ENCODE measurements around the gene GPR179. TPM values are rescaled to one million over a fixed set of nuclear protein-coding genes. Genes with fewer than 3 reads are reported as not detected.

GPR179 gene
- total RNA-seq, 1 experiment from 2014 or later: 0.03 TPM

DNA sequence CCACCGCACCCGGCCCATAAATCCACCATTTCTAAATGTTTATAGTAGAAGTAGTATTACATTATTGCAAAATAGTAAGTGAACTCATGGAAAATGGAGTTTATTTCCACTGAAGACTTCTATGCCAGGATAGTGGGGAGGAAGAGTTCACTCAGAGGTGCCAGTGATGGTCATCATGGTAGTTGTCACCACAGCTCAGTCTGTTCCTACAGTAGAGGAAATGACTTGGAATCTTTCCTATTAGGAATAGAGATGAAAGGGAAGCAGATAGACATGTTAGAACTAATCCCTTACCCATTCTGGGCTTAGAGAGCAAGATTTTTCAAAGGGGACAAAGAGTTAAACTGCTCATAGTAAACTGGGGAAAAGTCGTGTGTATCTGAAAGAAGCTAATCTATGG lies 26.7 kb downstream of the GPR179 start:
- DNase-seq (ENCODE audit: low read depth, low spot score) (no peak), ATAC-seq (no peak)
- in situ Hi-C loops (cut with HindIII; ENCODE audit: low pct_unique_long_range_greater_than_20kb, low sequenced_read_pairs) (no loop called here), intact Hi-C loops (cut with micrococcal nuclease; ENCODE audit: unreplicated experiment) (no loop called here)
- Histone ChIP-seq H3K36me3 (ENCODE audit: control insufficient read depth, insufficient read depth, low read length) (no peaks in the 10 kb centered on the region), H3K9me3 (ENCODE audit: control insufficient read depth, insufficient read depth, low read depth, low read length) (no peaks in the 10 kb centered on the region), H3K27ac (ENCODE audit: low read length) (no peak overlapping the region), H3K27me3 (ENCODE audit: control insufficient read depth, insufficient read depth, low read length) (no peaks in the 10 kb centered on the region), H3K4me3 (ENCODE audit: low read depth in 2 of 2, low read length in 2 of 2) (no peak overlapping the region), H3K4me1 (ENCODE audit: control insufficient read depth, insufficient read depth, low read length) (no peaks in the 10 kb centered on the region)
- TF ChIP-seq, protein P1, sequence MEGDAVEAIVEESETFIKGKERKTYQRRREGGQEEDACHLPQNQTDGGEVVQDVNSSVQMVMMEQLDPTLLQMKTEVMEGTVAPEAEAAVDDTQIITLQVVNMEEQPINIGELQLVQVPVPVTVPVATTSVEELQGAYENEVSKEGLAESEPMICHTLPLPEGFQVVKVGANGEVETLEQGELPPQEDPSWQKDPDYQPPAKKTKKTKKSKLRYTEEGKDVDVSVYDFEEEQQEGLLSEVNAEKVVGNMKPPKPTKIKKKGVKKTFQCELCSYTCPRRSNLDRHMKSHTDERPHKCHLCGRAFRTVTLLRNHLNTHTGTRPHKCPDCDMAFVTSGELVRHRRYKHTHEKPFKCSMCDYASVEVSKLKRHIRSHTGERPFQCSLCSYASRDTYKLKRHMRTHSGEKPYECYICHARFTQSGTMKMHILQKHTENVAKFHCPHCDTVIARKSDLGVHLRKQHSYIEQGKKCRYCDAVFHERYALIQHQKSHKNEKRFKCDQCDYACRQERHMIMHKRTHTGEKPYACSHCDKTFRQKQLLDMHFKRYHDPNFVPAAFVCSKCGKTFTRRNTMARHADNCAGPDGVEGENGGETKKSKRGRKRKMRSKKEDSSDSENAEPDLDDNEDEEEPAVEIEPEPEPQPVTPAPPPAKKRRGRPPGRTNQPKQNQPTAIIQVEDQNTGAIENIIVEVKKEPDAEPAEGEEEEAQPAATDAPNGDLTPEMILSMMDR (IDR thresholded peaks at IDR 0.05): no peak
- TF ChIP-seq REST (IDR thresholded peaks at IDR 0.05; ENCODE audit: insufficient read depth in 1 of 2, low read depth in 2 of 2, low read length in 1 of 2): no peak
- BruUV-seq (replicated peaks): no TSS peak
- CTCF ChIA-PET: no interaction called here
- POLR2A ChIA-PET: no interaction called here

DNA sequence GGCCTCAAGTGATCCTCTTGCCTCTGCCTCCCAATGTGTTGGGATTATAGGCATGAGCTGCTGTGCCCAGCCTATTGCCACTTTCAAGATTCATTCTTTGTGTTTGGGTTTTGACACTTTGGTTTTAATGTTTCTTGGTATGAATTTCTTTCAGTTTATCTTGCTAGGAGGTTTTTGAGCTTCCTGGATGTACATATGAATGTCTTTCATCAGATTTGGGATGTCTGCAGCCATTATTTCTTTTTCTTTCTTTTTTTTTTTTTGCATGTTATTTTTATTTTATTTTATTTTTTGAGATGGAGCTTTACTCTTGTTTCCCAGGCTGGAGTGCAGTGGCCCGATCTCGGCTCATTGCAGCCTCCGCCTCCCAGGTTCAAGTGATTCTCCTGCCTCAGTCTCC lies 28.3 kb downstream of the GPR179 start:
- H3K4me3 ChIP-seq (ENCODE audit: low read depth in 2 of 2, low read length in 2 of 2): no peak overlapping the region
- no peaks in the 10 kb centered on the region for H3K27me3 ChIP-seq (ENCODE audit: control insufficient read depth, insufficient read depth, low read length)
- CTCF ChIA-PET: no interaction called here
- H3K4me1 ChIP-seq (ENCODE audit: control insufficient read depth, insufficient read depth, low read length): no peaks in the 10 kb centered on the region
- no peaks in the 10 kb centered on the region for H3K36me3 ChIP-seq (ENCODE audit: control insufficient read depth, insufficient read depth, low read length)
- ATAC-seq (no peak), DNase-seq (ENCODE audit: low read depth, low spot score) (no peak)
- in situ Hi-C loops (cut with HindIII; ENCODE audit: low pct_unique_long_range_greater_than_20kb, low sequenced_read_pairs): no loop called here
- no TSS peak for BruUV-seq (replicated peaks)
- H3K9me3 ChIP-seq (ENCODE audit: control insufficient read depth, insufficient read depth, low read depth, low read length): no peaks in the 10 kb centered on the region
- no peak overlapping the region for H3K27ac ChIP-seq (ENCODE audit: low read length)
- intact Hi-C loops (cut with micrococcal nuclease; ENCODE audit: unreplicated experiment): no loop called here
- POLR2A ChIA-PET: no interaction called here
- no peak for TF ChIP-seq POLR2AphosphoS5 (IDR thresholded peaks at IDR 0.05; ENCODE audit: low read depth, low read length)
- no peak for TF ChIP-seq REST (IDR thresholded peaks at IDR 0.05; ENCODE audit: insufficient read depth in 1 of 2, low read depth in 2 of 2, low read length in 1 of 2)
